Keratinocyte (primary cell): Measurements from ENCODE around the gene NOS1AP.

Source experiments
- EZH2 ChIP-seq: IDR thresholded peaks from one replicate; pipeline ENCODE4 v1.6.1; 2012; ENCODE audit warnings: inconsistent platforms, mild to moderate bottlenecking, low read length, moderate library complexity
- TF ChIP-seq, protein P1 (sequence below), 3 experiments: IDR thresholded peaks in 1 of 3; conservative IDR thresholded peaks in 1 of 3; optimal IDR thresholded peaks in 1 of 3; 2 replicates in 2 of 3; 3 replicates in 1 of 3; pipeline versions ENCODE3 to v1.5.1; 2011; ENCODE audit warnings: low read length in 3 of 3, mild to moderate bottlenecking in 3 of 3, moderate library complexity in 2 of 3, control low read depth in 1 of 3, inconsistent platforms in 1 of 3; ENCODE audit not compliant: insufficient read depth in 2 of 3; ENCODE audit errors: extremely low read depth in 1 of 3

DNA sequence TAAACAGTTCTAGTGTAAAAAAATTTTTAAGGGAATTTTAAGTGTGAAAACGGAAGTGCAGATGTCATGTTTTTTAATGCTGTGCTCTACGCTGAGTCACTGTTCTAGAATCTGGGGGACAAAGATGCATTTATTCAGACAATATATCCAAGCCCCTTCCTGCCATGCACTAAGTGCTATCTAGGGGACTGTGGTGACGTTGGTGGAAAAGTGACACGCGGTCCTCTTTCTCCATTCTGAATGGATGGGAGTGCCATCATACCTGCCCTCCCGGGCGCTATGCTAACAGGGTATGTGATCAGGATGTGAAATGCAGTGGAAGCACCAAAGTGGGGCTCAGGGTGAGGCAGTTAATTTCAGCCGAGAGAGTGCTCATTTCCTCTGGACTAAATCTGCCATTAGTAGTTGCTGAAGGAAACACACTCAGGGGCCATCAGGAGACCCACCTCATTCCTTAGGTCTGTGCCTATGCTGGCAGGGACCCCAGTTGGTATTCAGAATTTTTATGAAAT lies 318.6 kb downstream of the NOS1AP start:
- TF ChIP-seq, protein P1, sequence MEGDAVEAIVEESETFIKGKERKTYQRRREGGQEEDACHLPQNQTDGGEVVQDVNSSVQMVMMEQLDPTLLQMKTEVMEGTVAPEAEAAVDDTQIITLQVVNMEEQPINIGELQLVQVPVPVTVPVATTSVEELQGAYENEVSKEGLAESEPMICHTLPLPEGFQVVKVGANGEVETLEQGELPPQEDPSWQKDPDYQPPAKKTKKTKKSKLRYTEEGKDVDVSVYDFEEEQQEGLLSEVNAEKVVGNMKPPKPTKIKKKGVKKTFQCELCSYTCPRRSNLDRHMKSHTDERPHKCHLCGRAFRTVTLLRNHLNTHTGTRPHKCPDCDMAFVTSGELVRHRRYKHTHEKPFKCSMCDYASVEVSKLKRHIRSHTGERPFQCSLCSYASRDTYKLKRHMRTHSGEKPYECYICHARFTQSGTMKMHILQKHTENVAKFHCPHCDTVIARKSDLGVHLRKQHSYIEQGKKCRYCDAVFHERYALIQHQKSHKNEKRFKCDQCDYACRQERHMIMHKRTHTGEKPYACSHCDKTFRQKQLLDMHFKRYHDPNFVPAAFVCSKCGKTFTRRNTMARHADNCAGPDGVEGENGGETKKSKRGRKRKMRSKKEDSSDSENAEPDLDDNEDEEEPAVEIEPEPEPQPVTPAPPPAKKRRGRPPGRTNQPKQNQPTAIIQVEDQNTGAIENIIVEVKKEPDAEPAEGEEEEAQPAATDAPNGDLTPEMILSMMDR (optimal IDR thresholded peaks at IDR 0.05 in 1 of 3, IDR thresholded peaks at IDR 0.05 in 1 of 3, conservative IDR thresholded peaks at IDR 0.05 in 1 of 3; ENCODE audit: extremely low read depth in 1 of 3, insufficient read depth in 2 of 3, low read length in 3 of 3): no peak
- TF ChIP-seq EZH2: no peak
